Measurements from ENCODE around the gene ARSB.

Gene ARSB

GRCh38 chr5:78779771-78780616 lies 205.1 kb downstream of the ARSB start:
- Histone ChIP-seq H3K18ac (ENCODE audit: low read length) (no peak overlapping the region), H2BK12ac (ENCODE audit: low read length) (no peak overlapping the region), H3K27ac (ENCODE audit: low read depth, low read length) (no peak overlapping the region), H3K79me1 (ENCODE audit: low read length) (no peaks in the 10 kb centered on the region), H3K4me1 (ENCODE audit: control insufficient read depth in 1 of 2, insufficient read depth in 2 of 2, low read length in 2 of 2) (peaks cover 0 to 4% of the 10 kb centered on the region in 2 experiments), H3K4ac (ENCODE audit: low read depth, low read length) (no peak overlapping the region), H3K9me3 (ENCODE audit: insufficient read depth, low read depth, low read length) (peaks cover 3% of the 10 kb centered on the region), H2BK5ac (ENCODE audit: low read depth, low read length, poor library complexity) (no peak overlapping the region), H3K4me3 (ENCODE audit: low read depth, low read length) (no peak overlapping the region), H2AK5ac (ENCODE audit: low read length) (no peak overlapping the region), H3K27me3 (ENCODE audit: insufficient read depth, low read length) (no peaks in the 10 kb centered on the region), H2AFZ (ENCODE audit: insufficient read depth, low read length, poor library complexity) (no peak overlapping the region), H4K12ac (ENCODE audit: low read depth, low read length) (no peak overlapping the region), H3K79me2 (ENCODE audit: control insufficient read depth, insufficient read depth, low read length, poor library complexity) (no peaks in the 10 kb centered on the region), H3K4me2 (ENCODE audit: low read length) (no peak overlapping the region), H3K23ac (ENCODE audit: low read length) (no peak overlapping the region), H3K36me3 (ENCODE audit: control insufficient read depth in 1 of 2, insufficient read depth in 2 of 2, low read length in 2 of 2) (peaks cover 0 to 2% of the 10 kb centered on the region in 2 experiments), H2BK120ac (ENCODE audit: insufficient read depth, low read length, poor library complexity) (no peak overlapping the region), H4K91ac (ENCODE audit: low read depth, low read length) (no peak overlapping the region), H3K14ac (ENCODE audit: low read length) (no peak overlapping the region), H4K8ac (ENCODE audit: low read depth, low read length) (peak overlapping the region; percentile 37), H3K9ac (ENCODE audit: low read length) (no peak overlapping the region)
- WGBS (ENCODE audit: extremely low coverage, insufficient coverage, insufficient read length) = no CpG with 5 or more reads among the region's 12 CpGs
- no peak for DNase-seq

- Histone ChIP-seq H3K14ac (ENCODE audit: low read length) (no peak overlapping the region), H3K4me1 (ENCODE audit: control insufficient read depth in 1 of 2, insufficient read depth in 2 of 2, low read length in 2 of 2) (peaks cover 0 to 4% of the 10 kb centered on the region in 2 experiments), H4K8ac (ENCODE audit: low read depth, low read length) (no peak overlapping the region), H3K9ac (ENCODE audit: low read length) (no peak overlapping the region), H3K4ac (ENCODE audit: low read depth, low read length) (no peak overlapping the region), H3K27me3 (ENCODE audit: insufficient read depth, low read length) (no peaks in the 10 kb centered on the region), H3K23ac (ENCODE audit: low read length) (no peak overlapping the region), H3K9me3 (ENCODE audit: insufficient read depth, low read depth, low read length) (peaks cover 3% of the 10 kb centered on the region), H3K4me3 (ENCODE audit: low read depth, low read length) (no peak overlapping the region), H3K36me3 (ENCODE audit: control insufficient read depth in 1 of 2, insufficient read depth in 2 of 2, low read length in 2 of 2) (peaks cover 0 to 2% of the 10 kb centered on the region in 2 experiments), H2AK5ac (ENCODE audit: low read length) (no peak overlapping the region), H2BK120ac (ENCODE audit: insufficient read depth, low read length, poor library complexity) (no peak overlapping the region), H3K79me1 (ENCODE audit: low read length) (no peaks in the 10 kb centered on the region), H4K91ac (ENCODE audit: low read depth, low read length) (no peak overlapping the region), H3K27ac (ENCODE audit: low read depth, low read length) (no peak overlapping the region), H2BK12ac (ENCODE audit: low read length) (no peak overlapping the region), H3K79me2 (ENCODE audit: control insufficient read depth, insufficient read depth, low read length, poor library complexity) (no peaks in the 10 kb centered on the region), H2AFZ (ENCODE audit: insufficient read depth, low read length, poor library complexity) (no peak overlapping the region), H3K4me2 (ENCODE audit: low read length) (no peak overlapping the region), H3K18ac (ENCODE audit: low read length) (no peak overlapping the region), H4K12ac (ENCODE audit: low read depth, low read length) (no peak overlapping the region), H2BK5ac (ENCODE audit: low read depth, low read length, poor library complexity) (no peak overlapping the region)
- no CpG with 5 or more reads among the region's 4 CpGs for WGBS (ENCODE audit: extremely low coverage, insufficient coverage, insufficient read length)
- no peak for DNase-seq
Measured at GRCh38 chr5:78779262-78779661, 205.8 kb downstream of the ARSB start.

- WGBS (ENCODE audit: extremely low coverage, insufficient coverage, insufficient read length) = no CpG with 5 or more reads among the region's 1 CpG
- no peak overlapping the region for H3K18ac ChIP-seq (ENCODE audit: low read length)
Measured at GRCh38 chr5:78778538-78778937, 206.6 kb downstream of the ARSB start.

GRCh38 chr5:78777901-78778300 lies 207.2 kb downstream of the ARSB start:
- H3K36me3 ChIP-seq (ENCODE audit: control insufficient read depth in 1 of 2, insufficient read depth in 2 of 2, low read length in 2 of 2) = peaks cover 0 to 2% of the 10 kb centered on the region in 2 experiments
- H3K79me2 ChIP-seq (ENCODE audit: control insufficient read depth, insufficient read depth, low read length, poor library complexity) = no peaks in the 10 kb centered on the region
- H4K91ac ChIP-seq (ENCODE audit: low read depth, low read length) = no peak overlapping the region
- no peak overlapping the region for H3K23ac ChIP-seq (ENCODE audit: low read length)
- no peak overlapping the region for H4K8ac ChIP-seq (ENCODE audit: low read depth, low read length)
- no peak overlapping the region for H3K4me2 ChIP-seq (ENCODE audit: low read length)
- H3K14ac ChIP-seq (ENCODE audit: low read length) = no peak overlapping the region
- no peak overlapping the region for H2BK120ac ChIP-seq (ENCODE audit: insufficient read depth, low read length, poor library complexity)
- no CpG with 5 or more reads among the region's 5 CpGs for WGBS (ENCODE audit: extremely low coverage, insufficient coverage, insufficient read length)
- no peak overlapping the region for H2BK12ac ChIP-seq (ENCODE audit: low read length)
- peaks cover 3% of the 10 kb centered on the region for H3K9me3 ChIP-seq (ENCODE audit: insufficient read depth, low read depth, low read length)
- no peak overlapping the region for H2AFZ ChIP-seq (ENCODE audit: insufficient read depth, low read length, poor library complexity)
- no peak overlapping the region for H3K9ac ChIP-seq (ENCODE audit: low read length)
- no peak overlapping the region for H4K12ac ChIP-seq (ENCODE audit: low read depth, low read length)
- peak overlapping the region; percentile 15 for H2BK5ac ChIP-seq (ENCODE audit: low read depth, low read length, poor library complexity)
- H3K4me1 ChIP-seq (ENCODE audit: control insufficient read depth in 1 of 2, insufficient read depth in 2 of 2, low read length in 2 of 2) = peaks cover 0 to 4% of the 10 kb centered on the region in 2 experiments
- H3K27me3 ChIP-seq (ENCODE audit: insufficient read depth, low read length) = no peaks in the 10 kb centered on the region
- no peak overlapping the region for H3K27ac ChIP-seq (ENCODE audit: low read depth, low read length)
- H3K18ac ChIP-seq (ENCODE audit: low read length) = no peak overlapping the region
- no peak for DNase-seq
- no peaks in the 10 kb centered on the region for H3K79me1 ChIP-seq (ENCODE audit: low read length)
- no peak overlapping the region for H2AK5ac ChIP-seq (ENCODE audit: low read length)
- no peak overlapping the region for H3K4me3 ChIP-seq (ENCODE audit: low read depth, low read length)
- H3K4ac ChIP-seq (ENCODE audit: low read depth, low read length) = no peak overlapping the region

More at GRCh38 chr5:78778538-78778937, 206.6 kb downstream of the ARSB start:
- Histone ChIP-seq H3K79me2 (ENCODE audit: control insufficient read depth, insufficient read depth, low read length, poor library complexity) (no peaks in the 10 kb centered on the region), H4K8ac (ENCODE audit: low read depth, low read length) (no peak overlapping the region), H3K23ac (ENCODE audit: low read length) (no peak overlapping the region), H3K36me3 (ENCODE audit: control insufficient read depth in 1 of 2, insufficient read depth in 2 of 2, low read length in 2 of 2) (peaks cover 0 to 2% of the 10 kb centered on the region in 2 experiments), H2AK5ac (ENCODE audit: low read length) (no peak overlapping the region), H3K79me1 (ENCODE audit: low read length) (no peaks in the 10 kb centered on the region), H3K27me3 (ENCODE audit: insufficient read depth, low read length) (no peaks in the 10 kb centered on the region), H3K4ac (ENCODE audit: low read depth, low read length) (no peak overlapping the region), H3K4me1 (ENCODE audit: control insufficient read depth in 1 of 2, insufficient read depth in 2 of 2, low read length in 2 of 2) (peaks cover 0 to 4% of the 10 kb centered on the region in 2 experiments), H2BK120ac (ENCODE audit: insufficient read depth, low read length, poor library complexity) (no peak overlapping the region), H3K4me3 (ENCODE audit: low read depth, low read length) (no peak overlapping the region), H3K9ac (ENCODE audit: low read length) (no peak overlapping the region), H2AFZ (ENCODE audit: insufficient read depth, low read length, poor library complexity) (no peak overlapping the region), H2BK12ac (ENCODE audit: low read length) (no peak overlapping the region), H4K12ac (ENCODE audit: low read depth, low read length) (no peak overlapping the region), H3K14ac (ENCODE audit: low read length) (no peak overlapping the region), H3K4me2 (ENCODE audit: low read length) (no peak overlapping the region), H3K9me3 (ENCODE audit: insufficient read depth, low read depth, low read length) (peaks cover 3% of the 10 kb centered on the region), H3K27ac (ENCODE audit: low read depth, low read length) (no peak overlapping the region), H4K91ac (ENCODE audit: low read depth, low read length) (no peak overlapping the region), H2BK5ac (ENCODE audit: low read depth, low read length, poor library complexity) (no peak overlapping the region)
- DNase-seq = no peak

All from trophoblast cell (in vitro differentiated cells and primary cell).